HG03196 (cell line): ENCODE data around the gene NPTXR.

Source experiments
- ATAC-seq: cut with Tn5 transposase; IDR thresholded peaks from one replicate; pipeline ENCODE4 v1.9.1; 2021; ENCODE audit not compliant: unreplicated experiment

NPTXR gene

GRCh38 chr22:38799265-38800002 is 44.4 kb downstream of the NPTXR start:
- no peak for ATAC-seq

- no peak for ATAC-seq
These were observed 45.3 kb downstream of the NPTXR start for GRCh38 chr22:38798496-38798895.

GRCh38 chr22:38796262-38796957 is 47.4 kb downstream of the NPTXR start:
- no peak for ATAC-seq

- no peak for ATAC-seq
These were observed 48.3 kb downstream of the NPTXR start for GRCh38 chr22:38795569-38795968.

GRCh38 chr22:38793721-38794466 is 49.9 kb downstream of the NPTXR start, which contains the start of gene DNAL4:
DNAL4 (minus strand) TSS chr22:38794143; CDS start chr22:38782731, 11,412 bp downstream.
- peak; percentile 91 for ATAC-seq

GRCh38 chr22:38793317-38793716 is 50.5 kb downstream of the NPTXR start:
- no peak for ATAC-seq

GRCh38 chr22:38792833-38793232 is 51.0 kb downstream of the NPTXR start:
- no peak for ATAC-seq

- no peak for ATAC-seq
These were observed 54.2 kb downstream of the NPTXR start for GRCh38 chr22:38789606-38790005.

- ATAC-seq: no peak
These were observed 55.0 kb downstream of the NPTXR start for GRCh38 chr22:38788846-38789245.

GRCh38 chr22:38788021-38788816 is 55.6 kb downstream of the NPTXR start:
- ATAC-seq: no peak

- no peak for ATAC-seq
These were observed 57.2 kb downstream of the NPTXR start for GRCh38 chr22:38786631-38787030.

- ATAC-seq: no peak
These were observed 59.0 kb downstream of the NPTXR start for GRCh38 chr22:38784856-38785255.

GRCh38 chr22:38784035-38784434 is 59.8 kb downstream of the NPTXR start:
- no peak for ATAC-seq

- ATAC-seq: no peak
These were observed 60.7 kb downstream of the NPTXR start for GRCh38 chr22:38783095-38783615.

GRCh38 chr22:38782402-38783094 is 61.3 kb downstream of the NPTXR start:
- ATAC-seq: no peak

GRCh38 chr22:38781033-38781432 is 62.8 kb downstream of the NPTXR start:
- ATAC-seq: no peak

- no peak for ATAC-seq
These were observed 66.6 kb downstream of the NPTXR start for GRCh38 chr22:38777087-38777671.

- no peak for ATAC-seq
These were observed 67.7 kb downstream of the NPTXR start for GRCh38 chr22:38776086-38776485.

GRCh38 chr22:38775656-38776055 is 68.2 kb downstream of the NPTXR start:
- no peak for ATAC-seq
